ENCODE data around the gene BIRC5.
"Not testable (repeated sequence)": the region's sequence is repeated elsewhere in the genome, so short reads cannot be mapped to it uniquely, and the experiment has no call there.

BIRC5 gene

GRCh38 chr17:78226055-78226758 lies 12.2 kb downstream of the BIRC5 start:
- no peak for DNase-seq

GRCh38 chr17:78226759-78227454 lies 12.9 kb downstream of the BIRC5 start:
- no peak for DNase-seq

GRCh38 chr17:78227455-78227916 lies 13.4 kb downstream of the BIRC5 start:
- DNase-seq: no peak

- DNase-seq: no peak
Measured at GRCh38 chr17:78228176-78228575, 14.1 kb downstream of the BIRC5 start.

GRCh38 chr17:78230252-78230962 lies 16.4 kb downstream of the BIRC5 start:
- DNase-seq: no peak

DNA sequence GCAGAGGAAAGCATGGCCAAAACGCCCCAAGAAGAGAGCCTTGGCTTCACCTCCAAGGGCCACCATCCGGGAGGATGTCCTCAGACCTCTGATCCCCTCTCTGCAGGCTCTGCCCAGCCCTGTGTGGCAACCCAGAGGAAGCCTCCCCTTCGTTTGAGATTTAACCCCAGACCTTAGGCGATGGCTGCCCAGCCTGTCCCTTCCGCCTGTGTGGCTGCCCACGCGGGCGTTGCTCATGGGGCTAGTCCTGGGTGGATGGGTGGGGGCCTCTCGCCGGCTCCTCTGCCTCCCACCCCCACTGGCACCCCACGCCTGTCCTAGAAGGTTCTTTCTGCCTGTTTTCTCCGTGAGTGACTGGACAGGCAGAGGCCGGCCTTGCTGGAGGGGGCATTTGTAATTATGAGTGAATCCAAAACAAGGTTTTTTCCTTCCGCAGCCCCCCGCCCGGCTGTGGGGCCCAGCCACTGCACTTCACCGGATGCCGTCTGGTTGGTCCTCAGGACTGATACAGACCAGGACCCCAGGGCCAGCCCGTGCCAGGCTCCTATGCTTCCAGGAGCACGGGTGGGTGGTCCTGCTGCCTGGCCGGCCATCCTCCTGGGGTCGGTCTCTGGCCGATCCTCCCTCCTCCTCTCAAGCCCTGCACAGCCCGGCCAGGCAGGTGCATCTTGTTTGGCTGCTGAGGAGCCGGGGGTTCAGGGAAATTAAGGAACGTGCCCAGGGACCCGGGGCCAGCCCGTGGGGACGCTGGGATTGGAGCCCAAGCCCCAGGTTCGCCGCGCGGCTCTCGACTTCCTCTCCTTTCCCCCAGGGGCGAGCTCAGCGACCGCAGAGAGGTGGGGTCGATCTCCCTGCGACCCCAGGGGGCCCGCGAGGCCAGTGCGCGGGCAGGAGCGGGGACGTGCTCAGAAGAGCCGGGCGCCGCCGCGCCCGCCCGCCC lies 17.2 kb downstream of the BIRC5 start, which contains the start of gene TMEM235:
TMEM235 (plus strand) TSS at position 636 of the 940 bp plus-strand sequence. CDS start 393 bp downstream, outside the sequence.
- no peak for DNase-seq

DNA sequence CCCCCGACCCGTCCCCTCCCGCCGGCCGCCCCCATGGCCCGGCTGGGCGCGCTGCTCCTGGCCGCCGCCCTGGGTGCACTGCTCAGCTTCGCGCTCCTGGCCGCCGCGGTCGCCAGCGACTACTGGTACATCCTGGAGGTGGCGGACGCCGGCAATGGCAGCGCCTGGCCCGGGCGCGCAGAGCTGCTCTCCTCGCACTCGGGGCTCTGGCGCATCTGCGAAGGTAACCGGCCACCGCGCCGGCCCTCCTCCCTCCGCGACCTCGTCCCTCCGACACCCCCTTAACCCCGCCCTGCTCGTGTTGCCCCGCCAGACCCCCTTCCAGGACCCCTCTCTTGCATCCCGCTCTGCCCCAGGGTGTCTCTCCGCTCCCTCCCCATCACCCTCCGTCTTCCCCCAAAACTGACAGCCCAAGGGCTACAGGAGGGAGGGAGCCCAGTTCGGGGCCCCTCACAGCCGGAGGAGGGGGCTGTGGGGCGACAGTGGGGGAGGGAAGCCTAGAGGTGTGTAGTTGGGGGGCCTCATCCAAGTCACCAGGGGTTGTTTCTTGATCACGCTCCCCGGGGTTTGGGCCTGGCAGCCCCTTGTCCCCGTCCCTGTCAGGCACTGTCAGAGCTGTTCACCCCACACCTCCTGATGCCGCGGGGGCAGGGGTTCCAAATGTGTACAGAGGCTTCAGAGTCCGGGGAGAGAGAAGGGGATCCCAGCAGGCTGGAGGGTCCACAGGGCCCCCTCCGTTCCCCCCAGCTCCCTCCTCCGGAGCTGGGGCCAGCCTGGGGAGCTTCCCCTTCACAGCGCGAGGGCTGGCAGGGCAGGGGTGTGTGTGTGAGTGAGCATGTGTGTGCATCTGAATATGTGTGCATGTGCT lies 18.2 kb downstream of the BIRC5 start:
- no peak for DNase-seq

DNA sequence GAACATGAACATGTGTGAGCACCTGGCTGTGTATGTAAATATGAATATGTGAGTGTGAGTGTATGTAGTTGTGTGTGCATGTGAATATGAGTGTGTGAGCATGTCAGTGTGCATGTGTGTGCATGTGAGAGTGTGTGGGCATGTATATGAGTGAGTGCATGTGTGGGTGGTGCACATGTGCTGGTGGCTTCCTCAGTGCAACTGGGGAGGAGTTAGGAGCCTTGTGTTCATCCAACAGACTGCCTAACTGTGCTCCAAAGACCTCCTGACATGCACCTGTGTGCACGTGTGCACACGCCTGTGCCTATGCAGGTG lies 18.8 kb downstream of the BIRC5 start:
- no peak for DNase-seq

DNA sequence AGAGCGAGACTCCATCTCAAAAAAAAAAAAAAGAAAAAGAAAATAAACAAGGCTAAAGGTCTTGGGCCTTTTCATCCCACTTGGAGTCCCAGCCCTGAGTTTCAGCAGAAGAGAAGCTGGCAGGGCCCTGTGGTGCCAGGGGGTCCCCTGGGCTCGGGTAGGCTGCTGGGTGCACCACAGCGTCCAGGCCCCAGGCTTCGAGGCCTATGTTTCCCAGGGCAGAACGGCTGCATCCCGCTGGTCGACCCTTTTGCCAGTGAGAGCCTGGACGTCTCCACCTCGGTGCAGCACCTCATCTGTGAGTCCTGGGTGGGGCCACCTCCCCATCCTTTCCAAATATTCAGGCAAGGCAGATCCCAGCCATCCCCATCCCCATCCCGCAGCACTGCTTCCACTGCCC lies 19.6 kb downstream of the BIRC5 start:
- DNase-seq: no peak

- DNase-seq: no peak
Measured at GRCh38 chr17:78234261-78234865, 20.3 kb downstream of the BIRC5 start.

DNA sequence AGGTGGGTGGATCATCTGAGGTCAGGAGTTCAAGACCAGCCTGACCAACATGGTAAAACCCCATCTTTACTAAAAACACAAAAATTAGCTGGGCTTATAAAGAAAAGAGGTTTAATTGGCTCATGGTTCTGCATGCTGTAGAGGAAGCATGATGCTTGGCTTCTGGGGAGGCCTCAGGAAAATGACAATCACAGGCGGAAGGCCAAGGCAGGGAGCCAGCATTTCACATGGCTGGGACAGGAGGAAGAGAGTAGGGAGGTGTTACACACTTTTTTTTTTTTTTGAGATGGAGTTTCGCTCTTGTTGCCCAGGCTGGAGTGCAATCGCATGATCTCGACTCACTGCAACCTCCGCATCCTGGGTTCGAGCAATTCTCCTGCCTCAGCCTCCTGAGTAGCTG lies 21.0 kb downstream of the BIRC5 start:
- not testable (repeated sequence) for DNase-seq

- DNase-seq: no peak
Measured at GRCh38 chr17:78235885-78236284, 21.8 kb downstream of the BIRC5 start.

- no peak for DNase-seq
Measured at GRCh38 chr17:78236362-78237127, 22.5 kb downstream of the BIRC5 start.

DNA sequence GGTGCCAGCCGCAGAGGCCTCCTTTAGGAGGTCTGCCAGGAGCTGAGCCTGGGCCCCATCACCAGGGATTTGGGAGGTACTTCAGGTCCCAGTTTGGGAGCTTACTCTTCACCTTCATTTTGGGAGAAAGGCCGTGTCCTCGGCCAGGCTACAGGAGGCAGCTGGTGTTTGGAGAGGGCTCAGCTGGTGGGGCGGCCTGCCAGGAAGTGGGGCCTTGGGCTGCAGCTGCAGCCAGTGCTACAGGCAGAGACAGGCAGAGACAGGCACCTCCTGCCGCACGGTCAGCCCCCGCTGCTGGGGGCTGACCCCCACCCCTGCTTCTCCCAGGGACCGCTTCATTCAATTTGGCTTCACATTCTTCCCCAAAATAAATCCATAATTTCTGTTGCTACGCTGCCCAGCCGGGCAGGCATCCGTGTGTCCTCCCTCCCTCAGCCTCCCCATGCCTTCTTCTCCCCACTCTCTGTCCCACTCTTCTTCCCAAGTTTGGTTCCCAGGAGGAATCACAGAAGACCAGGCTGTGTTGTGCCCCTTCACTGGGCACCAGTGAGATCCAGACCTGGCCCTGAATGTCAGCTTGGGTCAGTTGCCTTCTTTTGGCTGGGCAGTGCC lies 23.5 kb downstream of the BIRC5 start:
- DNase-seq: peak; percentile 76

- no peak for DNase-seq
Measured at GRCh38 chr17:78238823-78239488, 24.9 kb downstream of the BIRC5 start.

DNA sequence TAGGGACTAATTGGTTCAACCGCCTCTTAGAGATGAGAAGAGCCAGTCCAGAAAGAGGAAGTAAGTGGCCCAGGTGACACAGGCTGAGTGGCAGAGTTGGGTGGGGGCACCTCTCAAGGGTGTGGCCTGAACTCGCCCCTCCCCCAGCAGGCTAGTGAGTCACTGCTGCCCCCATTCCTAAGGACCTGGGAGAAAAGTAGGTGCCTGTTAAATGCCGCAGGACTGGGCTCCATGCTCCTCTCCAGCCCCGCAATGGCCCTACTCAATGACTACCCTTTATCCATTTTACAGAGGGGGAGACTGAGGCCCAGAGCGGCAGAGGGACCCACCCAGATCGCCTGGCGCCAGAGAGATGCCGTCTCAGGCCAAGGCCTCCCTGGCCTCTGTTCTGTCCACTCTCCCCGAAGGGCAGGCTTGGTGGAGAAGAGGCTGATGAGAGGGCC lies 25.5 kb downstream of the BIRC5 start:
- no peak for DNase-seq

DNA sequence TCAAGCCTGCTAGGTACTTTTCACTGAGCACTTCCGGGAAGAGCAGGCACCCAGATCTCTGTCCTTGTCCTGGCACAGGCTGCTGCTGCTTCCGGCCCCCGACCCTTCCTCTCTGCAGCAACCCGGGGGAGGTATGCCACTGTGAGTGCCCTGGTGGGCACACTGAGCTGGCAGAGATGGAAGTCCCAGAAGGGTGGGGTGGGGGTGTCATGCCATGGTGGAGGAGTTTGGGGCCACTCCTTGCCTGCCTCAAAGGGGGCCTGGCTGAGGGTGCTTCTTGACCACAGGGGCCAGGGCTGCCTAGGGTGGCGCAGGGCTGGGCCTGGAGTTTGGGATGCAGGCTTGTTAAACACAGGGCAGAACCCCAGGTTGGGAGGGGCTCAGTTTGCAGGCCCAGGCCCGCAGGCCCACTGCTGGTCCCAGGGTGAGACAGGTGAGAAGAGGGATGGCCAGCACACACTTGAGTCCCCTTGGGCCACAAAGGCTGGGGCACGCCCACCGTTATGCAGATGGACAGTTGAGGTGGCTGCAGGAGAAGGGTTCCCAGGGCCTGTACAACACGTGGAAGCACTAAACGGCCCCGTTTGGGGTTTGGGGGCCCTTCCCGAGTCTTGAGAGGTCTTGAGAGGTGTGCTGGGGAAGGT lies 26.1 kb downstream of the BIRC5 start:
- DNase-seq: no peak

DNA sequence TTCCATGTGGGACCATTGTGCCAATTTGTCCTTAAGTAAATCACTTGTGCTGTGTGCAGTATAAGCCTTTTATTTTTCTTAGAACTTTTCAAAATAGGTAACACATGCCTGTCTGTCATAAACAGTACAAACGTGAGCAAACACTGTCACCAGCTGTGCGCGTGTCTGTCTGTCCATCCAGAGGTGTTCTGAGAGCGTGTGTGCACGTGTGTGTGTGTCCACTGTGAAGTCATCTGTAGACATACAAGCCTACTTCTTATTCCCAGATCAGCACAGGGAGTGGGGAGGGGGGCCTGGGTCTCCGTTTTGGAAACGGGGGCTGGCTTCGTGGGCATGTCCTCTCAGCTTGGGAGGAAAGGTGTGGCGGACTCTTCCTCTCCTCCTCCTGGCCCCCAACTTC lies 26.8 kb downstream of the BIRC5 start:
- DNase-seq: no peak
